ENCODE measurements around the gene ANO1.
"Not testable (repeated sequence)": the region's sequence is repeated elsewhere in the genome, so short reads cannot be mapped to it uniquely, and the experiment has no call there.

ANO1 gene

GRCh38 chr11:70193411-70194292 is 115.5 kb downstream of the ANO1 start:
- Histone ChIP-seq H3K27ac (ENCODE audit: insufficient read depth, low read length, poor library complexity, severe bottlenecking) (no peak overlapping the region), H3K36me3 (ENCODE audit: control insufficient read depth, insufficient read depth, low read length) (no peaks in the 10 kb centered on the region), H3K4me3 (ENCODE audit: insufficient read depth, low read depth, low read length, poor library complexity, severe bottlenecking) (no peak overlapping the region), H3K9me3 (ENCODE audit: control insufficient read depth, low read length) (no peaks in the 10 kb centered on the region), H3K27me3 (replicated peaks; ENCODE audit: control insufficient read depth, insufficient read depth, low read length, poor library complexity, severe bottlenecking) (no peaks in the 10 kb centered on the region), H3K4me1 (ENCODE audit: control insufficient read depth, insufficient read depth, low read length, poor library complexity, severe bottlenecking) (peaks cover 4% of the 10 kb centered on the region)
- no peak for DNase-seq

- peaks cover 4% of the 10 kb centered on the region for H3K4me1 ChIP-seq (ENCODE audit: control insufficient read depth, insufficient read depth, low read length, poor library complexity, severe bottlenecking)
- H3K27ac ChIP-seq (ENCODE audit: insufficient read depth, low read length, poor library complexity, severe bottlenecking), result no peak overlapping the region
- no peaks in the 10 kb centered on the region for H3K27me3 ChIP-seq (replicated peaks; ENCODE audit: control insufficient read depth, insufficient read depth, low read length, poor library complexity, severe bottlenecking)
- H3K36me3 ChIP-seq (ENCODE audit: control insufficient read depth, insufficient read depth, low read length), result no peaks in the 10 kb centered on the region
- no peaks in the 10 kb centered on the region for H3K9me3 ChIP-seq (ENCODE audit: control insufficient read depth, low read length)
- no peak for DNase-seq
- no peak overlapping the region for H3K4me3 ChIP-seq (ENCODE audit: insufficient read depth, low read depth, low read length, poor library complexity, severe bottlenecking)
These were observed 117.0 kb downstream of the ANO1 start for GRCh38 chr11:70194792-70195791.

- no peak for DNase-seq
- Histone ChIP-seq H3K4me3 (ENCODE audit: insufficient read depth, low read depth, low read length, poor library complexity, severe bottlenecking) (no peak overlapping the region), H3K27me3 (replicated peaks; ENCODE audit: control insufficient read depth, insufficient read depth, low read length, poor library complexity, severe bottlenecking) (no peaks in the 10 kb centered on the region), H3K36me3 (ENCODE audit: control insufficient read depth, insufficient read depth, low read length) (no peaks in the 10 kb centered on the region), H3K9me3 (ENCODE audit: control insufficient read depth, low read length) (no peaks in the 10 kb centered on the region), H3K27ac (ENCODE audit: insufficient read depth, low read length, poor library complexity, severe bottlenecking) (no peak overlapping the region), H3K4me1 (ENCODE audit: control insufficient read depth, insufficient read depth, low read length, poor library complexity, severe bottlenecking) (peaks cover 19% of the 10 kb centered on the region)
These were observed 122.2 kb downstream of the ANO1 start for GRCh38 chr11:70200212-70200844.

- DNase-seq; H3K9me3 ChIP-seq (ENCODE audit: control insufficient read depth, low read length); H3K27me3 ChIP-seq (replicated peaks; ENCODE audit: control insufficient read depth, insufficient read depth, low read length, poor library complexity, severe bottlenecking); H3K27ac ChIP-seq (ENCODE audit: insufficient read depth, low read length, poor library complexity, severe bottlenecking); H3K4me3 ChIP-seq (ENCODE audit: insufficient read depth, low read depth, low read length, poor library complexity, severe bottlenecking); H3K36me3 ChIP-seq (ENCODE audit: control insufficient read depth, insufficient read depth, low read length): not testable (repeated sequence)
- peaks cover 25% of the 10 kb centered on the region for H3K4me1 ChIP-seq (ENCODE audit: control insufficient read depth, insufficient read depth, low read length, poor library complexity, severe bottlenecking)
These were observed 122.9 kb downstream of the ANO1 start for GRCh38 chr11:70201047-70201446.

- peak overlapping the region; percentile 98 for H3K4me3 ChIP-seq (ENCODE audit: insufficient read depth, low read depth, low read length, poor library complexity, severe bottlenecking)
- H3K36me3 ChIP-seq (ENCODE audit: control insufficient read depth, insufficient read depth, low read length), result peaks cover 10% of the 10 kb centered on the region
- no peak overlapping the region for H3K27ac ChIP-seq (ENCODE audit: insufficient read depth, low read length, poor library complexity, severe bottlenecking)
- no peak for DNase-seq
- no peaks in the 10 kb centered on the region for H3K9me3 ChIP-seq (ENCODE audit: control insufficient read depth, low read length)
- no peaks in the 10 kb centered on the region for H3K27me3 ChIP-seq (replicated peaks; ENCODE audit: control insufficient read depth, insufficient read depth, low read length, poor library complexity, severe bottlenecking)
- H3K4me1 ChIP-seq (ENCODE audit: control insufficient read depth, insufficient read depth, low read length, poor library complexity, severe bottlenecking), result peaks cover 29% of the 10 kb centered on the region
These were observed 124.1 kb downstream of the ANO1 start for GRCh38 chr11:70201882-70202861.

- Histone ChIP-seq H3K4me3 (ENCODE audit: insufficient read depth, low read depth, low read length, poor library complexity, severe bottlenecking) (peak within 1 kb of the TSS; percentile 98), H3K36me3 (ENCODE audit: control insufficient read depth, insufficient read depth, low read length) (peaks cover 19% of the 10 kb centered on the region), H3K27ac (ENCODE audit: insufficient read depth, low read length, poor library complexity, severe bottlenecking) (peak within 1 kb of the TSS; percentile 93), H3K4me1 (ENCODE audit: control insufficient read depth, insufficient read depth, low read length, poor library complexity, severe bottlenecking) (peaks cover 33% of the 10 kb centered on the region), H3K9me3 (ENCODE audit: control insufficient read depth, low read length) (no peaks in the 10 kb centered on the region), H3K27me3 (replicated peaks; ENCODE audit: control insufficient read depth, insufficient read depth, low read length, poor library complexity, severe bottlenecking) (no peaks in the 10 kb centered on the region)
- peak; percentile 83 to 88 (median 86) for DNase-seq
These were observed 125.0 kb downstream of the ANO1 start, which contains the start of gene FADD for GRCh38 chr11:70202920-70203750. TSS of gene FADD (plus strand) at chr11:70203296. CDS start at chr11:70203460, 164 bp downstream.

GRCh38 chr11:70203751-70204465 is 125.8 kb downstream of the ANO1 start:
- peak; percentile 79 to 84 (median 80) for DNase-seq
- H3K27ac ChIP-seq (ENCODE audit: insufficient read depth, low read length, poor library complexity, severe bottlenecking), result peak overlapping the region; percentile 93
- H3K36me3 ChIP-seq (ENCODE audit: control insufficient read depth, insufficient read depth, low read length), result peaks cover 26% of the 10 kb centered on the region
- peaks cover 33% of the 10 kb centered on the region for H3K4me1 ChIP-seq (ENCODE audit: control insufficient read depth, insufficient read depth, low read length, poor library complexity, severe bottlenecking)
- H3K9me3 ChIP-seq (ENCODE audit: control insufficient read depth, low read length), result no peaks in the 10 kb centered on the region
- peak overlapping the region; percentile 98 for H3K4me3 ChIP-seq (ENCODE audit: insufficient read depth, low read depth, low read length, poor library complexity, severe bottlenecking)
- H3K27me3 ChIP-seq (replicated peaks; ENCODE audit: control insufficient read depth, insufficient read depth, low read length, poor library complexity, severe bottlenecking), result no peaks in the 10 kb centered on the region

- no peak for DNase-seq
- H3K4me3 ChIP-seq (ENCODE audit: insufficient read depth, low read depth, low read length, poor library complexity, severe bottlenecking), result peak overlapping the region; percentile 98
- H3K9me3 ChIP-seq (ENCODE audit: control insufficient read depth, low read length), result no peaks in the 10 kb centered on the region
- H3K27ac ChIP-seq (ENCODE audit: insufficient read depth, low read length, poor library complexity, severe bottlenecking), result peak overlapping the region; percentile 93
- H3K4me1 ChIP-seq (ENCODE audit: control insufficient read depth, insufficient read depth, low read length, poor library complexity, severe bottlenecking), result peaks cover 33% of the 10 kb centered on the region
- no peaks in the 10 kb centered on the region for H3K27me3 ChIP-seq (replicated peaks; ENCODE audit: control insufficient read depth, insufficient read depth, low read length, poor library complexity, severe bottlenecking)
- peaks cover 27% of the 10 kb centered on the region for H3K36me3 ChIP-seq (ENCODE audit: control insufficient read depth, insufficient read depth, low read length)
These were observed 126.3 kb downstream of the ANO1 start for GRCh38 chr11:70204466-70204799.
